Type B pancreatic cell (in vitro differentiated cells): ENCODE data around the gene GPC5. TPM values are rescaled to one million over a fixed set of nuclear protein-coding genes. Genes with fewer than 3 reads are reported as not detected.

Experiments
- DNase-seq: peaks from one replicate; pipeline ENCODE4 v3.0.0; 2021; ENCODE audit warnings: mixed read lengths; ENCODE audit not compliant: unreplicated experiment; ENCODE audit errors: extremely low spot score
- H3K27ac Mint-ChIP-seq: 2 replicates; pipeline ENCODE4 v1.8.0; 2021; ENCODE audit warnings: mild to moderate bottlenecking, mixed read lengths
- H3K27me3 Mint-ChIP-seq: 2 replicates; pipeline ENCODE4 v1.8.0; 2021; ENCODE audit warnings: mixed read lengths
- H3K36me3 Mint-ChIP-seq: 2 replicates; pipeline ENCODE4 v1.8.0; 2021; ENCODE audit warnings: mixed read lengths
- H3K4me1 Mint-ChIP-seq: one replicate; pipeline ENCODE4 v1.8.0; 2021; ENCODE audit warnings: mixed read lengths; ENCODE audit not compliant: unreplicated experiment
- H3K4me3 Mint-ChIP-seq: 2 replicates; pipeline ENCODE4 v1.8.0; 2021; ENCODE audit warnings: mild to moderate bottlenecking, mixed read lengths
- H3K9me3 Mint-ChIP-seq: 2 replicates; pipeline ENCODE4 v1.8.0; 2021; ENCODE audit warnings: mixed read lengths
- total RNA-seq: library from RNA; stranded (reverse); gene quantifications from 2 replicates; pipeline ENCODE4 v1.2.1, GENCODE V29; 2021; ENCODE audit warnings: low replicate concordance
- TF ChIP-seq, protein P1 (sequence below): fragments of 200-600 bp; sonication (generic); conservative IDR thresholded peaks from 2 replicates; pipeline ENCODE4 v1.5.0; 2021; ENCODE audit warnings: antibody characterized with exemption, mild to moderate bottlenecking

Gene GPC5
- total RNA-seq, 1 donor from 2014 or later: 2.8 TPM

DNA sequence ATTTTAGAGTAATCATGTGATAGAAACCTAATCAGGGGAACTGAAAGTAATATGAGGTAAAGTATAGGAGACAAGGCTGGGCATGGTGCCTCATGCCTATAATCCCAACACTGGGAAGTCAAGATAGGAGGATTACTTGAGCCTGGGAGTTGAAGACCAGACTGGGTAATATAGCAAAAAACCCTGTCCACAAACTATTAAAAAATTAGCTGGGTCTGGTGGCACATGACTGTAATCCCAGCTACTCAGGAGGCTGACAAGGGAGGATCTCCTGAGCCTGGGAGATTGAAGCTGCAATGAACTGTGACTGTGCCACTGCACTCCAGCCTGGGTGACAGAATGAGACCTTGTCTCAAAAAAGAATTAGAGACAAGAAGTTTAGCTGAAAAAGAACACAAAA lies 469.9 kb downstream of the GPC5 start:
- TF ChIP-seq, protein P1, sequence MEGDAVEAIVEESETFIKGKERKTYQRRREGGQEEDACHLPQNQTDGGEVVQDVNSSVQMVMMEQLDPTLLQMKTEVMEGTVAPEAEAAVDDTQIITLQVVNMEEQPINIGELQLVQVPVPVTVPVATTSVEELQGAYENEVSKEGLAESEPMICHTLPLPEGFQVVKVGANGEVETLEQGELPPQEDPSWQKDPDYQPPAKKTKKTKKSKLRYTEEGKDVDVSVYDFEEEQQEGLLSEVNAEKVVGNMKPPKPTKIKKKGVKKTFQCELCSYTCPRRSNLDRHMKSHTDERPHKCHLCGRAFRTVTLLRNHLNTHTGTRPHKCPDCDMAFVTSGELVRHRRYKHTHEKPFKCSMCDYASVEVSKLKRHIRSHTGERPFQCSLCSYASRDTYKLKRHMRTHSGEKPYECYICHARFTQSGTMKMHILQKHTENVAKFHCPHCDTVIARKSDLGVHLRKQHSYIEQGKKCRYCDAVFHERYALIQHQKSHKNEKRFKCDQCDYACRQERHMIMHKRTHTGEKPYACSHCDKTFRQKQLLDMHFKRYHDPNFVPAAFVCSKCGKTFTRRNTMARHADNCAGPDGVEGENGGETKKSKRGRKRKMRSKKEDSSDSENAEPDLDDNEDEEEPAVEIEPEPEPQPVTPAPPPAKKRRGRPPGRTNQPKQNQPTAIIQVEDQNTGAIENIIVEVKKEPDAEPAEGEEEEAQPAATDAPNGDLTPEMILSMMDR: no peak

DNA sequence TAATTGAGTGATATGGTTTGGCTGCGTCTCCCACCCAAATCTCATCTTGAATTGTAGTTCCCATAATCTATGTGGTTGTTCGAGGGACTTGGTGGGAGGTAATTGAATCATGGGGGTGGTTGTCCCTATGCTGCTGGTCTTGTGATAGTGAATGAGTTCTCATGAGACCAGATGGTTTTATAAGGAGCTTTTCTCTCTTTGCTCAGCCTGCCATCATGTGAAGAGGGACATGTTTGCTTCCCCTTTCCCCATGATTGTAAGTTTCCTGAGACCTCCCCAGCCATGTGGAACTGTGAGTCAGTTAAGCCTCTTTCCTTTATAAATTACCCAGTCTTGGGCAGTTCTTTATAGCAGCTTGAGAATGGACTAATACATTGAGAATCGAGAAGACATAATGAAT lies 480.1 kb downstream of the GPC5 start:
- Mint-ChIP-seq H3K4me3 (no peak overlapping the region), H3K9me3 (no peaks in the 10 kb centered on the region), H3K27me3 (no peaks in the 10 kb centered on the region), H3K4me1 (no peaks in the 10 kb centered on the region), H3K36me3 (no peaks in the 10 kb centered on the region), H3K27ac (no peak overlapping the region)
- no peak for DNase-seq
- TF ChIP-seq, protein P1: no peak

More for the DNA sequence above, 469.9 kb downstream of the GPC5 start:
- Mint-ChIP-seq H3K4me3 (no peak overlapping the region), H3K27me3 (peaks cover 6% of the 10 kb centered on the region), H3K9me3 (no peaks in the 10 kb centered on the region), H3K4me1 (no peaks in the 10 kb centered on the region), H3K27ac (no peak overlapping the region), H3K36me3 (no peaks in the 10 kb centered on the region)
- no peak for DNase-seq

GRCh38 chr13:91879360-91879759 lies 480.9 kb downstream of the GPC5 start:
- H3K4me3 Mint-ChIP-seq: no peak overlapping the region
- no peaks in the 10 kb centered on the region for H3K36me3 Mint-ChIP-seq

GRCh38 chr13:91882918-91883317 lies 484.5 kb downstream of the GPC5 start:
- no peaks in the 10 kb centered on the region for H3K9me3 Mint-ChIP-seq
- H3K27ac Mint-ChIP-seq: no peak overlapping the region
- no peaks in the 10 kb centered on the region for H3K4me1 Mint-ChIP-seq
- H3K4me3 Mint-ChIP-seq: no peak overlapping the region
- TF ChIP-seq, protein P1: no peak
- no peaks in the 10 kb centered on the region for H3K27me3 Mint-ChIP-seq
- no peak for DNase-seq
- H3K36me3 Mint-ChIP-seq: no peaks in the 10 kb centered on the region

More at GRCh38 chr13:91879360-91879759, 480.9 kb downstream of the GPC5 start:
- no peak for DNase-seq
- no peak overlapping the region for H3K27ac Mint-ChIP-seq
- no peaks in the 10 kb centered on the region for H3K4me1 Mint-ChIP-seq
- H3K27me3 Mint-ChIP-seq: no peaks in the 10 kb centered on the region
- TF ChIP-seq, protein P1: no peak
- H3K9me3 Mint-ChIP-seq: no peaks in the 10 kb centered on the region

- Mint-ChIP-seq H3K27ac (no peak overlapping the region), H3K4me1 (no peaks in the 10 kb centered on the region), H3K9me3 (no peaks in the 10 kb centered on the region), H3K36me3 (no peaks in the 10 kb centered on the region), H3K27me3 (no peaks in the 10 kb centered on the region), H3K4me3 (no peak overlapping the region)
- TF ChIP-seq, protein P1: no peak
- no peak for DNase-seq
Observed at GRCh38 chr13:91889641-91890040, 491.2 kb downstream of the GPC5 start.

GRCh38 chr13:91891141-91891540 lies 492.7 kb downstream of the GPC5 start:
- H3K9me3 Mint-ChIP-seq: peaks cover 8% of the 10 kb centered on the region
- no peaks in the 10 kb centered on the region for H3K36me3 Mint-ChIP-seq
- TF ChIP-seq, protein P1: no peak
- no peaks in the 10 kb centered on the region for H3K4me1 Mint-ChIP-seq
- H3K27me3 Mint-ChIP-seq: no peaks in the 10 kb centered on the region
- no peak overlapping the region for H3K4me3 Mint-ChIP-seq
- no peak overlapping the region for H3K27ac Mint-ChIP-seq
- DNase-seq: no peak
